Progenitor cell of endocrine pancreas (in vitro differentiated cells): ENCODE data around the gene NLGN1. TPM values are rescaled to one million over a fixed set of nuclear protein-coding genes. Genes with fewer than 3 reads are reported as not detected.
"Not testable (repeated sequence)": the region's sequence is repeated elsewhere in the genome, so short reads cannot be mapped to it uniquely, and the experiment has no call there.

ENCODE experiments used
- DNase-seq: peaks from one replicate; pipeline ENCODE4 v3.0.0; 2021; ENCODE audit warnings: low spot score; ENCODE audit not compliant: unreplicated experiment
- H3K27ac Mint-ChIP-seq: 2 replicates; pipeline ENCODE4 v1.8.0; 2021; ENCODE audit warnings: mild to moderate bottlenecking, moderate library complexity, mixed read lengths
- H3K27me3 Mint-ChIP-seq: 2 replicates; pipeline ENCODE4 v1.8.0; 2021; ENCODE audit warnings: mixed read lengths
- H3K36me3 Mint-ChIP-seq: 2 replicates; pipeline ENCODE4 v1.8.0; 2022; ENCODE audit warnings: mixed read lengths; ENCODE audit not compliant: insufficient read depth
- H3K4me1 Mint-ChIP-seq: 2 replicates; pipeline ENCODE4 v1.8.0; 2021; ENCODE audit warnings: low read depth, mixed read lengths
- H3K4me3 Mint-ChIP-seq: 2 replicates; pipeline ENCODE4 v1.8.0; 2021; ENCODE audit warnings: low read depth, mild to moderate bottlenecking, moderate library complexity, mixed read lengths
- H3K9me3 Mint-ChIP-seq: 2 replicates; pipeline ENCODE4 v1.8.0; 2021; ENCODE audit warnings: low read depth, mixed read lengths
- total RNA-seq: library from RNA; stranded (reverse); gene quantifications from 2 replicates; pipeline ENCODE4 v1.2.1, GENCODE V29; 2021
- TF ChIP-seq, protein P1 (sequence below): fragments of 200-600 bp; sonication (generic); IDR thresholded peaks from one replicate; pipeline ENCODE4 v1.5.0; 2021; ENCODE audit warnings: antibody characterized with exemption, mild to moderate bottlenecking; ENCODE audit not compliant: unreplicated experiment

The NLGN1 gene
- total RNA-seq, 1 donor from 2014 or later, result 5.7 TPM

DNA sequence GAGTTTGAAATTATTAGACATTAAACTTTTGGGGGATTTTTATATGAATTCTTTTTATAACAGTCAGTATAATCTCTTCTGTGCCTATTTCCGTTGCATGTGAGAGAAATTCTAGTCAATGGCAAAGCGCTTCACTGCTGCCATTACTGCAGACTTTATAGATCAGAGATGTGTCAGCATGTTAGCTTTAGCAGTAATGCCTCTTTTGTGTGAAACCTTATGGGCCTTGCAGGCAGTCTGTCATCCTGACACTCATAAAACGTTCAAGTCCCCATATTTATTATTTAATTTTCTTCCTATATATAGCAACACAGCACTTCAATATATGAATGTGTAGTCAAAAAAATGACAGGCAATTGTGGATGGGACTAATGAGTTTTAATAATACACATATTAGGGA, 191.0 kb downstream of the NLGN1 start:
- TF ChIP-seq, protein P1, sequence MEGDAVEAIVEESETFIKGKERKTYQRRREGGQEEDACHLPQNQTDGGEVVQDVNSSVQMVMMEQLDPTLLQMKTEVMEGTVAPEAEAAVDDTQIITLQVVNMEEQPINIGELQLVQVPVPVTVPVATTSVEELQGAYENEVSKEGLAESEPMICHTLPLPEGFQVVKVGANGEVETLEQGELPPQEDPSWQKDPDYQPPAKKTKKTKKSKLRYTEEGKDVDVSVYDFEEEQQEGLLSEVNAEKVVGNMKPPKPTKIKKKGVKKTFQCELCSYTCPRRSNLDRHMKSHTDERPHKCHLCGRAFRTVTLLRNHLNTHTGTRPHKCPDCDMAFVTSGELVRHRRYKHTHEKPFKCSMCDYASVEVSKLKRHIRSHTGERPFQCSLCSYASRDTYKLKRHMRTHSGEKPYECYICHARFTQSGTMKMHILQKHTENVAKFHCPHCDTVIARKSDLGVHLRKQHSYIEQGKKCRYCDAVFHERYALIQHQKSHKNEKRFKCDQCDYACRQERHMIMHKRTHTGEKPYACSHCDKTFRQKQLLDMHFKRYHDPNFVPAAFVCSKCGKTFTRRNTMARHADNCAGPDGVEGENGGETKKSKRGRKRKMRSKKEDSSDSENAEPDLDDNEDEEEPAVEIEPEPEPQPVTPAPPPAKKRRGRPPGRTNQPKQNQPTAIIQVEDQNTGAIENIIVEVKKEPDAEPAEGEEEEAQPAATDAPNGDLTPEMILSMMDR, result no peak
- no peak overlapping the region for H3K27ac Mint-ChIP-seq
- H3K4me3 Mint-ChIP-seq, result no peak overlapping the region
- peaks cover 19% of the 10 kb centered on the region for H3K4me1 Mint-ChIP-seq
- H3K27me3 Mint-ChIP-seq, result peaks cover 13% of the 10 kb centered on the region
- H3K36me3 Mint-ChIP-seq, result no peaks in the 10 kb centered on the region
- H3K9me3 Mint-ChIP-seq, result no peaks in the 10 kb centered on the region
- DNase-seq, result no peak

DNA sequence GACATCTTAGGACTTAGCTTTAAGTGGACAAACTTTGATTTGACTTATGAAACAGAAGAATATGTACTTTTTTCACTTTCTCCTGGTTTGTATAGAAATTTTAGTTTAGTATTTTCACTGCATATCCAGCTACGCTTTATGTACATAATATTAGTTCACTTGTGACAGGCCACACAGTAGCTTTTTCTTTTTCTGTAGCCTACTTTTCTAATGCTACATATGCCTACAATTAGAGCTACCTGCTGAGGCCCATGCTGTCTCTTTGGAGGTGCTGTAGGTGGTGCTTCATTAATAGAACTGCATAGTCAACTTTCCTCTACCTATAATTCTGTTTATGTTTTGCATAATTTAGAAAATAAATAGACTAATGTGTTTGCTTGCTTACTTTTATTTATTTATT, 191.6 kb downstream of the NLGN1 start:
- Mint-ChIP-seq H3K36me3 (no peaks in the 10 kb centered on the region), H3K27me3 (peaks cover 13% of the 10 kb centered on the region), H3K4me3 (no peak overlapping the region), H3K27ac (no peak overlapping the region), H3K4me1 (peaks cover 14% of the 10 kb centered on the region), H3K9me3 (no peaks in the 10 kb centered on the region)
- DNase-seq, result no peak
- TF ChIP-seq, protein P1, result no peak

DNA sequence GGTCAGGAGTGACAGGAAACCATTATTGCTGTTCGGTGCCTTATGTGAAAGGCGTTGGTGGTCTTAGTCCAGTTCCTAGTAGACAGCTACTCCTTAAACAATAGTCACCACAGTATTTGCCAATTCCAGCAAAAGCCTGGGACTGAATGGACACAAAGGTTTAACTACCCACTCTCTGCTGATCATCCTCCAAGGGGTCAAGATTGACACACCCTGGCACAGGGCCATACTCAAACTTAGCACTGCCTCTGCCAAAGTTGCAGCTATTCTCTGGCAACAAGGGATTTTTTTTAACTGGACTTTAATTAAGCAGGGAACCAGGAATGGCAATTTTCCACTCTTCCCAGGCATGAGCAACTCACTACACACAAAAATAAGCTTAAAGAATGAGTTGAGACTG, 193.9 kb downstream of the NLGN1 start:
- Mint-ChIP-seq H3K27ac (no peak overlapping the region), H3K9me3 (no peaks in the 10 kb centered on the region), H3K4me3 (no peak overlapping the region), H3K36me3 (no peaks in the 10 kb centered on the region), H3K27me3 (peaks cover 2% of the 10 kb centered on the region), H3K4me1 (no peaks in the 10 kb centered on the region)
- DNase-seq, result no peak
- TF ChIP-seq, protein P1, result no peak

DNA sequence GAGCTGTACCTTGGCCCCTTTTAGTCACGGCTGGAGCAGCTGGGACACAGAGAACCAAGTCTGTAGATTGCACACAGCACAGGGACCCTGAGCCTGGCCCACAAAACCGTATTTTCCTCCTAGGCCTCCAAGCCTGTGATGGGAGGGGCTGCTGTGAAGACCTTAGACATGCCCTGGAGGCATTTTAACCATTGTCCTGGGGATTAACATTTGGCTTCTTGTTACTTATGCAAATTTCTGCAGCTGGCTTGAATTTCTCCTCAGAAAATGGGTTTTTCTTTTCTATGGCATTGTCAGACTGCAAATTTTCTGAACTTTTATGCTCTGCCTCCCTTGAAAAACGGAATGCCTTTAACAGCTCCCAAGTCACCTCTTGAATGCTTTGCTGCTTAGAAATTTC, 197.3 kb downstream of the NLGN1 start:
- H3K36me3 Mint-ChIP-seq, H3K4me1 Mint-ChIP-seq, H3K9me3 Mint-ChIP-seq, H3K27me3 Mint-ChIP-seq, H3K4me3 Mint-ChIP-seq, DNase-seq, H3K27ac Mint-ChIP-seq: not testable (repeated sequence)

DNA sequence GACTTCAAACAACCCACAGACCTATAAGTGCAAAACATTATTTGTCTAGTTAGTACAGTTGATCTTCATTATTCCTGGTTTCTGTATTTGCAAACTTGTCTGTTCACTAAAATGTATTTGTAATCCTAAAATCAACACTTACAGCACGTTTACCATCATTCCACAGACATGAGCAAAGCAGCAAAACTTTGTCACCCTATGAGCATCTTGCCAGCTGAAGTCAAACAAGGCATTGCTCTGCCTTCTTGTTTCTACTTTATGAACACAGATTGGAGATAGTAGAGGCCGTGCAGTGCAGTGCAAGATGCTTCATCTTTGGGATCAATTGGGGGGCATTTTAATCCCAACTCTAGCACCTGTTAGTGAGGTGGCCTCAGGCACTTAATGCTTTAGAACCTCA, 202.1 kb downstream of the NLGN1 start:
- Mint-ChIP-seq H3K27ac (no peak overlapping the region), H3K4me3 (no peak overlapping the region), H3K9me3 (no peaks in the 10 kb centered on the region), H3K27me3 (no peaks in the 10 kb centered on the region), H3K4me1 (peaks cover 3% of the 10 kb centered on the region), H3K36me3 (no peaks in the 10 kb centered on the region)
- TF ChIP-seq, protein P1, result no peak
- no peak for DNase-seq

DNA sequence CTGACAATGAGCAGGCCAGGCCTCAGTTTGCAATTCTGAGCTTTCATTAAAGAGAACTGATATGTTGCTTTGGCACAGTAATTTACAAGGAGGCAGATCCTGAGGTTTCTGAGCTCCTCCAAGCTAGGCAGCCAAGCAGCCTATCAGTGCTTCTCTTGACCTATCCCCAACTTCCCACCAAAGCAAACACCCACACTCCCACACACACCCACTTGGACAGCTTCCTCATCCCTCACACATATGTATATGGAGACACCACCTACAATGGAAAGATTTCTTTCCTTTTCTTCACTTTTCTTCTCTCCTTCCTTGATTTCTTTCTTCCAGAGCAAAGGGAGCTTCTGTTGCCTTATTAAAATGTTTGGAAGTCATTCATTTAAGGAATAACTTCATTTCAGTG, 217.0 kb downstream of the NLGN1 start:
- DNase-seq, result no peak
- no peaks in the 10 kb centered on the region for H3K36me3 Mint-ChIP-seq
- TF ChIP-seq, protein P1, result no peak
- H3K9me3 Mint-ChIP-seq, result no peaks in the 10 kb centered on the region
- H3K27me3 Mint-ChIP-seq, result no peaks in the 10 kb centered on the region
- no peak overlapping the region for H3K27ac Mint-ChIP-seq
- H3K4me1 Mint-ChIP-seq, result peaks cover 2% of the 10 kb centered on the region
- H3K4me3 Mint-ChIP-seq, result no peak overlapping the region
